Measurements from ENCODE around the gene IGFL1. TPM values are rescaled to one million over a fixed set of nuclear protein-coding genes. Genes with fewer than 3 reads are reported as not detected.

The IGFL1 gene
- total and polyA plus RNA-seq, 2 of the 8 experiments (the other 6 are each of a cell fraction or from before 2014, with no cell fraction given) = not detected

DNA sequence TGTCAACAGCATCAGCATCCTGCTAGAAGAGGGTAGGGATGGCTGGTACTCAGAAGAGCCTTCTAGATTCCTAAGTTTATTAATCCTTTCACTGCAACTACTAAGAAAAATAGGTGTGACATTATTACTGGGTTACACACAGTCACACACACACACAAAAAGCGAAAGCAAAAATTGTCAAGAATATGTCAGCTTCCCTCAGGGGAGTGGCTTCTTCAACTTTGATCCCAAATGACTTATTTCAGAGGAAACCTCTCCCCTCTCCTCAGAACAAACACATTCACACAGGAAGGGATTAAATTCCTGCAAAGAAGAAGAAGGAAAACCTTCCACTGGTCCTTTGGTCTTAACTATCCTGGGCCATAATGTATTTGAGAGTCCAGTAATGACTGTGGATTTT lies 20.1 kb upstream of the IGFL1 start (continued):
- TF ChIP-seq KDM1A (IDR thresholded peaks at IDR 0.05; ENCODE audit: borderline replicate concordance, low read length) (no peak), SIX5 (IDR thresholded peaks at IDR 0.05; ENCODE audit: low read depth, low read length) (no peak), MAFK (IDR thresholded peaks at IDR 0.05; ENCODE audit: low read depth, low read length) (no peak)

Measured in H1 (cell line).